A549 (cell line): Measurements from ENCODE around the gene SLC35C1. TPM values are rescaled to one million over a fixed set of nuclear protein-coding genes. Genes with fewer than 3 reads are reported as not detected.

Experiments used
- ATAC-seq, 2 experiments: fragments of 200-7000 bp in 1 of 2; fragments of >200 bp in 1 of 2; cut with Nextera tagmentation in 1 of 2; cut with Tn5 transposase in 1 of 2; 3 replicates each; pipeline versions ENCODE4 v1.8.0 to v1.9.1; 2018 to 2020; ENCODE audit warnings: mild to moderate bottlenecking in 1 of 2, moderate library complexity in 1 of 2
- CTCF ChIA-PET: fragments of 300-600 bp; sonication (Branson Sonifier 250); formaldehyde crosslinking; extraction: SDS; loops from one replicate; lab custom pipeline; 2021; ENCODE audit warnings: antibody characterized with exemption, inconsistent platforms; lab: Yijun Ruan, JAX
- POLR2A ChIA-PET: fragments of 350-600 bp; formaldehyde crosslinking; extraction: SDS; loops from one replicate; lab custom pipeline; 2021; ENCODE audit warnings: antibody characterized with exemption, inconsistent platforms; lab: Yijun Ruan, JAX
- DNase-seq, 2 experiments: peaks; one replicate each; pipeline versions ENCODE4 v3.0.0 to v3.0.0-alpha.2; 2011 to 2016; ENCODE audit warnings: low read depth in 1 of 2, low spot score in 1 of 2
- FAIRE-seq: peaks from 2 replicates; lab custom pipeline; 2011; peaks lifted over from hg19 to GRCh38; lab: Jason Lieb, UNC
- H3K27ac ChIP-seq, 2 experiments: fragments of >200 bp; sonication (Bioruptor Twin); formaldehyde crosslinking; 3 replicates each; pipeline ENCODE4 v1.5.1; 2016 to 2017
- H3K4me1 ChIP-seq: fragments of >200 bp; sonication (Bioruptor Twin); formaldehyde crosslinking; 3 replicates; pipeline ENCODE4 v1.6.1; 2016
- H3K4me2 ChIP-seq: fragments of >200 bp; sonication (Bioruptor Twin); formaldehyde crosslinking; 3 replicates; pipeline ENCODE4 v1.6.1; 2016
- H3K4me3 ChIP-seq: fragments of >200 bp; sonication (Bioruptor Twin); formaldehyde crosslinking; 3 replicates; pipeline ENCODE4 v1.5.1; 2016
- H3K9me3 ChIP-seq: fragments of >200 bp; sonication (Bioruptor Twin); formaldehyde crosslinking; 3 replicates; pipeline ENCODE4 v1.6.1; 2016
- ATOH8 ChIP-seq: fragments of 250-450 bp; sonication (Bioruptor Pico); IDR thresholded peaks from 2 replicates; pipeline ENCODE4 v1.5.0; 2020; ENCODE audit warnings: low read depth, mild to moderate bottlenecking, moderate library complexity
- EHF ChIP-seq: fragments of 250-450 bp; sonication (Bioruptor Pico); IDR thresholded peaks from 2 replicates; pipeline ENCODE4 v1.5.0; 2020; ENCODE audit warnings: mild to moderate bottlenecking
- EHMT2 ChIP-seq: fragments of 200-600 bp; sonication (generic); IDR thresholded peaks from 2 replicates; pipeline ENCODE4 v1.6.1; 2016; ENCODE audit warnings: antibody characterized with exemption, low read depth, mild to moderate bottlenecking, moderate library complexity
- GATA3 ChIP-seq: IDR thresholded peaks from 2 replicates; pipeline ENCODE4 v1.6.1; 2012; ENCODE audit warnings: borderline replicate concordance
- HDAC2 ChIP-seq: fragments of 200-600 bp; sonication (generic); IDR thresholded peaks from 2 replicates; pipeline ENCODE4 v1.6.1; 2016
- HEYL ChIP-seq: fragments of 250-450 bp; sonication (Bioruptor Pico); IDR thresholded peaks from 2 replicates; pipeline ENCODE4 v1.8.0; 2021; ENCODE audit warnings: mild to moderate bottlenecking, moderate library complexity
- HOXB5 ChIP-seq: fragments of 250-450 bp; sonication (Bioruptor Pico); IDR thresholded peaks from 2 replicates; pipeline ENCODE4 v1.5.0; 2020; ENCODE audit warnings: mild to moderate bottlenecking, moderate library complexity
- KDM1A ChIP-seq: fragments of 200-600 bp; sonication (generic); IDR thresholded peaks from 2 replicates; pipeline ENCODE4 v1.6.1; 2016; ENCODE audit warnings: low read depth, mild to moderate bottlenecking
- KDM5A ChIP-seq: fragments of 200-600 bp; sonication (generic); IDR thresholded peaks from 2 replicates; pipeline ENCODE4 v1.6.1; 2016; ENCODE audit warnings: antibody characterized with exemption, mild to moderate bottlenecking
- MAZ ChIP-seq: fragments of 150-350 bp; IDR thresholded peaks from 2 replicates; pipeline ENCODE4 v1.6.1; 2014; ENCODE audit warnings: antibody characterized with exemption, low read depth, low read length, borderline replicate concordance
- POLR2AphosphoS2 ChIP-seq: conservative IDR thresholded peaks from 2 replicates; pipeline ENCODE4 v1.6.1; 2012; ENCODE audit warnings: low read length, improper control_type of control experiment, inconsistent platforms
- RAD21 ChIP-seq, 2 experiments: fragments of >200 bp in 1 of 2; sonication (Bioruptor Twin) in 1 of 2; formaldehyde crosslinking in 1 of 2; IDR thresholded peaks in 1 of 2; conservative IDR thresholded peaks in 1 of 2; 2 replicates in 1 of 2; 3 replicates in 1 of 2; pipeline ENCODE4 v1.6.1; 2012 to 2018; ENCODE audit warnings: inconsistent platforms in 1 of 2
- REST ChIP-seq: fragments of 200-600 bp; sonication (generic); IDR thresholded peaks from 2 replicates; pipeline ENCODE4 v1.6.1; 2016; ENCODE audit warnings: antibody characterized with exemption, mild to moderate bottlenecking, moderate library complexity
- SMC3 ChIP-seq: fragments of >200 bp; sonication (Bioruptor Twin); formaldehyde crosslinking; IDR thresholded peaks from 3 replicates; pipeline ENCODE4 v1.6.1; 2018; ENCODE audit warnings: inconsistent platforms
- TFCP2L1 ChIP-seq: fragments of 250-450 bp; sonication (Bioruptor Pico); IDR thresholded peaks from 2 replicates; pipeline ENCODE4 v1.5.0; 2021; ENCODE audit warnings: mild to moderate bottlenecking
- TP53 ChIP-seq: fragments of 250-450 bp; sonication (Bioruptor Pico); IDR thresholded peaks from 2 replicates; pipeline ENCODE4 v1.5.0; 2021; ENCODE audit warnings: mild to moderate bottlenecking, moderate library complexity
- WGBS: methylation state at CpG from one replicate; pipeline ENCODE4 v1.1.6; 2017; ENCODE audit errors: missing lambda C conversion rate; 5-methylcytosine and 5-hydroxymethylcytosine counted together
- polyA plus RNA-seq, 4 experiments: library from polyadenylated mRNA; depleted of rRNA in 3 of 4; stranded (reverse); fragments of >200 nt; fragmentation: RNase III in 1 of 4; extraction: RNeasy Plus Mini Kit Qiagen cat#74134 plus additional on column Dnase treatment in 1 of 4; gene quantifications; 2 replicates in 3 of 4; 3 replicates in 1 of 4; pipeline ENCODE4 v1.2.3, GENCODE V29; 2011 to 2017
- TF ChIP-seq, protein P1 (sequence below): IDR thresholded peaks from 2 replicates; pipeline ENCODE4 v1.6.1; 2012
- TF ChIP-seq, protein P2 (sequence below): fragments of >200 bp; sonication (Bioruptor Twin); formaldehyde crosslinking; IDR thresholded peaks from 3 replicates; pipeline ENCODE4 v1.6.1; 2016

Gene SLC35C1
- polyA plus RNA-seq, 2 of the 4 experiments (the other 2 are of a cell fraction) = 3.3 to 14.0 TPM

DNA sequence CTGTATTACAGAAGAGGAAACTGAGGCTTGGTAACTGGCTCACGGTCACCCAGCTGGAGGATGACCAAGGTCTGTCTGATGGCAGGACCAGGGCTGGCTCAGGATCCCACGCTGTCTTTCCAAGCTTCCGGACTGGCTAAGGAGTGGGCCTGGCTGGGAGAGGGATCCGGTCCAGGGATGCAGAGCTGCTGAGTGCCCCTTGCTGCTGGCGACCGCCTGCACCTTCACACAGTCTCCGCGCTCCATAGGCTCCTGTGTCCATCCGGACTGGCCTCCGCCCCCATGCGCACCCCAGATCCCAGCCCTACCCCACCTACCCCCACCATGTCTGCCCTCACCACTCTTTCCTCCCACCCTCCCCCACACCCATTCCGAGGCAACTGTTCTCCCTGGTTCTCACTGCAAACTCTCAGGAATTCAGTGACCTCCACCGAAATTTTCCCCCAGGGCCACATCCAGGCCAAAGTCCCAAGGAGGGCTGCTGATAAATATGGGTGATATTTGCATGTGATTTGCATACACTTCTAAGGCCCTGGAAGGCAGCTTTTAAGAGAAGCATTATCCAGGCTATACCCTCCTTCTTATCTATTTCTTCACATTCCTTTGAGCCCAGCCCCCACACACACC, 48.5 kb upstream of the SLC35C1 start:
- ChIA-PET POLR2A (no interaction called here), CTCF (interaction anchor here (0.5 to 11.0 kb wide), 4 partner anchors 15 to 952 kb away, joined by 3 to 96 read pairs (median 4); no protein-coding TSS in a partner anchor)
- no peak for FAIRE-seq
- 58% methylated on average over 10 of the region's 13 CpGs for WGBS
- Histone ChIP-seq H3K9me3 (no peaks in the 10 kb centered on the region), H3K4me1 (no peaks in the 10 kb centered on the region), H3K4me3 (no peak overlapping the region), H3K4me2 (no peak overlapping the region), H3K27ac (no peak overlapping the region)
- TF ChIP-seq, protein P1, sequence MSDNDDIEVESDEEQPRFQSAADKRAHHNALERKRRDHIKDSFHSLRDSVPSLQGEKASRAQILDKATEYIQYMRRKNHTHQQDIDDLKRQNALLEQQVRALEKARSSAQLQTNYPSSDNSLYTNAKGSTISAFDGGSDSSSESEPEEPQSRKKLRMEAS = no peak
- TF ChIP-seq EHMT2 (no peak), REST (no peak)
- no peak for DNase-seq
- ATAC-seq = no peak

GRCh38 chr11:45757672-45758071, 47.3 kb upstream of the SLC35C1 start:
- DNase-seq (no peak), ATAC-seq (no peak), FAIRE-seq (no peak)
- 39% methylated on average over 7 of the region's 7 CpGs for WGBS
- Histone ChIP-seq H3K9me3 (no peaks in the 10 kb centered on the region), H3K27ac (no peak overlapping the region), H3K4me1 (no peaks in the 10 kb centered on the region), H3K4me3 (no peak overlapping the region), H3K4me2 (no peak overlapping the region)
- TF ChIP-seq MAZ = no peak
- TF ChIP-seq HOXB5 (CRISPR knock-in tag) = no peak
- no peak for TF ChIP-seq GATA3
- TF ChIP-seq, protein P2, sequence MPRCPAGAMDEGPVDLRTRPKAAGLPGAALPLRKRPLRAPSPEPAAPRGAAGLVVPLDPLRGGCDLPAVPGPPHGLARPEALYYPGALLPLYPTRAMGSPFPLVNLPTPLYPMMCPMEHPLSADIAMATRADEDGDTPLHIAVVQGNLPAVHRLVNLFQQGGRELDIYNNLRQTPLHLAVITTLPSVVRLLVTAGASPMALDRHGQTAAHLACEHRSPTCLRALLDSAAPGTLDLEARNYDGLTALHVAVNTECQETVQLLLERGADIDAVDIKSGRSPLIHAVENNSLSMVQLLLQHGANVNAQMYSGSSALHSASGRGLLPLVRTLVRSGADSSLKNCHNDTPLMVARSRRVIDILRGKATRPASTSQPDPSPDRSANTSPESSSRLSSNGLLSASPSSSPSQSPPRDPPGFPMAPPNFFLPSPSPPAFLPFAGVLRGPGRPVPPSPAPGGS = no peak
- TF ChIP-seq EHMT2 = no peak
- TF ChIP-seq RAD21 (conservative IDR thresholded peaks at IDR 0.05 in 1 of 2, IDR thresholded peaks at IDR 0.05 in 1 of 2) = no peak
- TF ChIP-seq POLR2AphosphoS2 = no peak
- TF ChIP-seq KDM1A = no peak
- no peak for TF ChIP-seq SMC3
- no peak for TF ChIP-seq TP53 (CRISPR knock-in tag)
- no peak for TF ChIP-seq EHF (CRISPR knock-in tag)
- no peak for TF ChIP-seq HDAC2
- TF ChIP-seq HEYL (CRISPR knock-in tag) = no peak
- TF ChIP-seq TFCP2L1 (CRISPR knock-in tag) = no peak
- no peak for TF ChIP-seq ATOH8 (CRISPR knock-in tag)
- no peak for TF ChIP-seq KDM5A
- ChIA-PET CTCF (interaction anchor here (2.1 to 11.0 kb wide), 2 partner anchors 14 to 387 kb away, joined by 6 to 96 read pairs; no protein-coding TSS in a partner anchor), POLR2A (no interaction called here)
